ENCODE measurements around the gene ANKRD44.

The ANKRD44 gene

DNA sequence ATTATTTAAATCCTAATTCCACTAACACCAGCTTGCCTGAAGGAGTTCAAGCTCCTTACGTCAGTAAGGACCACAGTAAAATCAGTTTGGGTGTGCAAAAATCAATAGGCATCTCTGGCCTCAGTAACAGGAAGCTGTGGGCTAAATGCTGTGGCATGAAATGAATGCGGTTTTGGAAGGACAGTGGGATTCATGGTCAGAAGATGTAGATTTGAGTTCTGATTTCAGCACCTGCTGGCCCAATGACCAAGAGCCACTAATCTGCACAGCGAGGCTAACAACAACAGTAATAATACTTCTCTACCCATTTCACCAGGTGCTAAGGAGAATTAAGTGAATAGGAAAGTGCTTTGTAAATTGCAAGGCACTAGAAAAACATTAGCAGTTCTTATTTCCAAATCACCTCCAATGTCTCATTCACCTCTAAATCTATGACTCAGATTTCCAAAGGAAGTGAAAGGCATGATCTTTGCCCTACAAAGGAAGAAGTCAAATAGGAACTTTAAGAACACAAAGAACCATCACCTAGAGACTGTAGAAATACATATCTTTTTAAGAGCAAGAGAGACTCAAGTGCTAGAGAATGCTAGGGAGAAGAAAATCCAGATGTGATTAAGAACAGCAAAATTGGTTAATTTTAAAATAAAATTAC, 172.6 kb downstream of the ANKRD44 start:
- DNase-seq = no peak

DNA sequence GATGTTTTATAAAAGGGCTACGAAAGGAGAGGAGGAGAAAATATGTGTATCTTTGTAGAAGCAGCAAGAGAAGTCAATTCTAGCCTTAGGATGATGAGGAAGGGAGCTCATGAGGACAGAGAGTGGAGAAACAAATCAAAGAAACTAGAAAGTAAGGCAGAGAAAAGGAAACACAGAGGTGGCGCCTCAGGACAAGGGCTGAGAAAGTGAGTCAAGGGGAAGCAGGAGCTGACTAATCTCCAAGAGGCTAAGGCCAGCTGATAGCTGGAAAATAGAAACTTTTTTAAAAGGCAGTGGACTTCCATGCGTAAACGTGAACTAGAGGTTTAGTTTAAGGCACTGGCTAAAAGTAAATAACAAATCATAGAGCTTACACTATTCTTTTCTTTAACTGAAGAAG, 173.3 kb downstream of the ANKRD44 start:
- no peak for DNase-seq

DNA sequence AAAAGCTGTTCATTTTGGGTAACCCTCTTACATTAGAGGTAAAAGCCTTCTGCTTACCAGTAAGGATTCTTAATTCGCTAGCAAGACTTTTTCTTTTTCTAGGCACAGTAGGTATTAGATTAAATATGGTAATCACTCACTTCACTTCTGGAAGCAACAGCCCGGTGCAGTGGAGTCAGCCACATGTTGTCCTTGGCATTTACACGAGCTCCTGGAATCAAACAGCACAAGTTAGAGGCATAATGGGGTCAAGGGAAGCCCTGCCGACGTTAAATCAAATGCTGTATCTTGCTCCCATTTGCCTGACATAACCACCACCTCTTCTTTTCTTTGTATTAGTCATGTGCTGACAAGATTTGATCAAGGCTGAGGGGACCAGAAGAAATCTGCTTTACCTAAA, 174.1 kb downstream of the ANKRD44 start:
- no peak for DNase-seq

DNA sequence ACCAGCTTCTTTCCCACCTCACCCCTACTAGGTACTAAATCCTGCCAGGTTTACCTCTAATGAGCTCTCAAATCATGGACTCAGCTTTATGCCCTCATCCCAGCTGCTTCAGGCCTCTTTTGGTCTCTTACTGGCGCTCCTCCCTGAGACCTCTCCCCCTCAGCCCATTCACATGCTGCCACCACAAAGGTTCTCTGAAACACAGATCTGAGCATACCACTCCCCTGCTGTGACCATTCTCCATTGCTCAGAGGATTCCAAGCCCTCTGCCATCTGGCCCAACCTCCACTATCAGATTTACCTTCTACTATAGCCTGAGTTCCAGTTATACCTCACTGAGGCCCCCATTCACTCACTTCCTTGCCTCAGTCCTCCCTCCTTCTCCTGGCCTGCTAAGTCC, 174.8 kb downstream of the ANKRD44 start:
- DNase-seq = no peak

DNA sequence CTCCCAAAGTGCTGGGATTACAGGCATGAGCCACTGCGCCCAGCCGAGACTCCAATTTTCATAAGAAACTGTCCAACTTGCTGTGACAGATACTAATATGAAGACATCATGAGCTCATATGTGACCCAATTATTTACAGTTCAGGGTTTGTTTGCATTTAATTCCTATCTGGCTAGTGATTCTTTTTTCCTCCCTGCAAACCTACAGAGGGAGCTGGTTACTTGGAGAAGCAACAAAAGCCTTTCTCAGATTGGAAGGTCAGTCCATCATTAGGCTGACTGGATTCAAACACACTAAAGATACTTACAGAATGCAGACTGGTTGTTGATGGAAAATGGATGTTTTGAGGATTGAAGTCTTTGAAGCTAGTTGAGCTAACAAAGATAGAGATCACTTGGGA, 176.4 kb downstream of the ANKRD44 start:
- no peak for DNase-seq

DNA sequence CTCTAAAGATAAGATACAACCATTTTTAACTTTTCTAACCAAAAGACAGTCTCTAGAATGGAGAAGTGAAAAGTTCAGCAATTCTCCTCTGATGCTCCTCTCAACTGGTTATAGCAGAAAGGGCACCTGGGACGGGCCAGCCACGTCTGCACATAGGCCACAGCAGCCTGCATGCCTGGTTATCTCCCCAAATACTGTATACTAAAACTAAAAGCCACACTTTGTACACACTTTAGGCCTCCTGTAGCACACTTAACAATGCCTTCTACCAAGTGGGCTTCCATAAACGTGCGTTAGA, 179.1 kb downstream of the ANKRD44 start:
- DNase-seq = no peak

DNA sequence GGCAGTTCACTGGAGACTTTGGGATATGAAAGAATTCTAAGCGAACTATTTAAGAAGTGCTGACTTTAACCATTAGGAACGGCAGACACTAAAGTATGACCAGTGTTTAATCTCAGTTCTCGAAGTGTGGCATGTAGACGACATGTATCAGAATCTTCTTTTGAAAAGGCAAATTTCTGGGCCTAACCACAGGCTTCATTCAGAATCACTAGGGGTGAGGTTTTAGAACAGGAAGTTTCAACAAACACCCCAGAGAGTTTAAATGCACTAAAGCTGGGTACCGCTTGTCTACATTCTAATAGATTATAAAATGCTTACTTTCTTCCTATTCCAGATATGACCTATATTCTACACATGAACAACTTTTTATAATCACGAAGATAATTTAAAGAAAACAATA, 180.3 kb downstream of the ANKRD44 start:
- no peak for DNase-seq

DNA sequence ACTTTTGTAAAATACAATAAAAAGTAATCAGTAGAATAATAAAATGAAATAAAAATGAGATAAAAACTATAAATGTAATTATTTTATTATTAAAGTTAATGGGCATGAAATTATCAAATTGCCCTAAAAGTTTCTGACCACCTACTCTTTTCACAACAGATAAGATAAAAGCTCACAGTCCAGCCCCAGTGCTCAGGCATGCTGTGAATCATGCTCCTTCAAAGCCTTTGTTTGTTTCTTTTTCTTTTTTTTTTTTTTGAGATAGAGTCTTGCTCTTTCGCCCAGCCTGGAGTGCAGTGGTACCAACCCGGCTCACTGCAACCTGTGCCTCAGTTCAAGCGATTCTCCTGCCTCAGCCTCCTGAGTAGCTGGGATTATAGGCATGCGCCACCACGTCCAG, 181.7 kb downstream of the ANKRD44 start:
- DNase-seq = no peak

DNA sequence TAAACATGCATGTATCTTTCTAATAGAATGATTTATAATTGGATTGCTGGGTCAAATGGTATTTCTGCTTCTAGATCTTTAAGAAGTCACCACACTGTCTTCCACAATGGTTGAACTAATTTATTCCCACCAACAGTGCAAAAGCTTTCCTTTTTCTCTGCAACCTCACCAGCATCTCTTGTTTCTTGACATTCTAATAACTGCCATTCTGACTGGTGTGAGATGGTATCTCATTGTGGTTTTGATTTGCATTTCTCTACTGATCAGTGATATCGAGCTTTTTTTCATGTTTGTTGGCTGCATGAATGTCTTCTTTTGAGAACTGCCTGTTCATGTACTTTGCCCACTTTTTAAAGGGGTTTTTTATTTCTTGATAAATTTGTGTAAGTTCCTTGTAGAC, 182.5 kb downstream of the ANKRD44 start:
- no peak for DNase-seq

DNA sequence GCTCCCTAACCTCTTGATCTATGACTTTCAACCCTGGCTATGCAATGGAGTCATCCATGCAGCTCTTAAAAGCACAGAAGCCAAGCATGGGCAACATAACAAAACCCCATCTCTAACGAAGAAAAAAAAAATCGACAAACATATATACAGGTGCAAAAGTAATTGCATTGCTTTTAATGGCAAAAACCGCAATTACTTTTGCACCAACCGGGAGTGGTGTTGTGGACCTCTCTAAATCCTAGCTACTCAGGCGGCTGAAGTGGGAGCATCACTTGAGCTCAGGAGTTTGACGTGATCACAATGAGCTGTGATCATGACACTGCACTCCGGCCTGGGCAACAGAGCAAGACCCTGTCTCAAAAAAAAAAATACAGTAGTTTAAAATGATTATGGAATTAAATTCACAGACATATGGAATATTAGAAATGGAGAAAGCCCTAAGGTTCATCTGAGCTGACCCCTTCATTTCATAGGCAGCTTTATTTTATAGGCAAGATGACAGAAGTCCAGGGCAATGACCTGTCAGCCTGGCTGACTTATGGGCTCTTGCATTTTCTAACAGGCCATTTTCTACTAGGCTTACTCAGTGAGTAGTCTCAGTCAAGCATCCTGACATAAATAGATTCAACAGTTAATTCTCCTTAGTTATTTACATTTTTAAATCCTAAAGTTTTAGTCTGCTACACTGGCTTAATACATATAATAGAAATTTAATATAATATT, 183.8 kb downstream of the ANKRD44 start:
- DNase-seq = no peak

DNA sequence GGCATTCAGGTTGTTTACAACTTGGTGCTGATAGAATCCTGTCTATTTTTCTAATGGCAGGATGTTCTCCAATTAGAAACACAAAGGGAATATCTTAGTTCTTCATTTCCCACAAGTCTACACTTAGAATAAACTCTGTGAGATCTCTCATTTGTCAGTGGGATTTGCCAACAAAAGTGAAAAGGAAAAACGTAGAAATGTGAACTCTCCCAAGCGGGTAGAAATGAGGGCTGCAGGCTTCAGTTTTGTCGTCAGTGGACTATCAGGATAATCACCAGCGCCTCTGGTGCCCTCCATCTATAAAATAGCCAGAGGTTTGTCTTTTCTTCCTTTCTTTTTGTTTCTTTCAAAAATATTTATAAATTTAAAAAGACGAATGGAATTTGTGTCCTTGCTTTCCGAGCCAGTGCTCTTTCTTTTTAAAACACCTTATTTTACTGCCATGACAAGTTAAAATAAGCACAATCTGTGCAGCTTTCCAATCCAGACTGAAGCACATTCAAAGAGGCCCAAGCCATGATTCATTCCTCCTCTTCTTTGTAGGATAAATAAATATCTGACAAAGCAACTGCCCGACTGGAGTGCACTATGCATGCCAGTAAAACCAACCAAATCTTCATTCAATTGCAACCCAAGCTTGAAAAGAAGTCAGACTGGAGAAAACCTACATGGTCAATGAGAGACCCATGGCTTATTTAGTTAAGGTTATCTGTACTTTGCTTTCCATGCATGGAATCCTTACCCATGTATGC, 185.8 kb downstream of the ANKRD44 start:
- no peak for DNase-seq

DNA sequence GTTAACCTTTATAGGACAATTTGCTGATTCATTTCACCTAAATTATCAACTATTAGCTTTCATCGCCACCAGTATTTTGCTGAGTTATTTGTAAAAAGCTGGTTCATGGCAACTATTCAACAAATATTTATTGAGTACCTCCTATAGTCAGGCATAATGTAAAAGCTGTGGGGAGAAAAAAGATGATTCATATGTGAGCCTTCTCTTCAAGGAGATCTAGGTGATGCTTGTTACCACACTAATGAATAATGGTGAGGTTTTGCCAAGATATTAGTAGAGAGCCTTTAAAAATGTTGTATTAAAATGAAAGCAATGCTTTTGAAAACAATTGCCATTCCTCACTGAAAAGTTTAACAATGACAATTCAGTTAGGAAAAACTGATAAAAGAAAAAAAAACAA, 187.8 kb downstream of the ANKRD44 start:
- no peak for DNase-seq

DNA sequence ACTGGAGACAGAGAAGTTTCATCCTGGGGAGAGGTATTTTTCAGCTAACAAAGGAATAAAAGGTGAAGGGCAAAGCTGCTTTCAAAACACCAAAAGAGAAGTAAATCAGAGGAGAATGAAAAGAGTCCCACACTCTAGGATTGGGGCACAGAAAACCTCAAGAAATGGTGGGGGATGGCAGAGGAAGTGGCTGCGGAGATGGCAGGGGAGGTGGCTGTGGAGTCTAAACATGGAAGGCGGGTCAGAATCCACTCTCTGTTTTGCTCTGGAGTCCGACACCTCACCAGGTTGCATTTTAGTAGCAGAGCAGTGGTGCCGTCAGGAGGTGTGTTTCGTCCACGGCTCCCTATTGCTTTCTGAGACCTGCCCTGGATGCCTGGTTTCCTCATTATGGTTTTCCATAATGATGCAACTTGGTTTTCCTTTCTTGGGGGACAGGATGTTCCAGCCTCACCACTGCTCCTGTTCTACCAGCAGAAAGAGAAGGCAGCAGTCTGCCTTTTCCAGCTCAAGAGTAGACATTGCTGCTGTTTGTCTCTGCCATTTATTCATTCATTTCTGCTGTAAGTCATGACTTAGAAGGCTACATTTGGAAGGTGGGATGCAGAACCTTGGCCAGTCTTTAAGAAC, 188.7 kb downstream of the ANKRD44 start:
- DNase-seq = no peak

DNA sequence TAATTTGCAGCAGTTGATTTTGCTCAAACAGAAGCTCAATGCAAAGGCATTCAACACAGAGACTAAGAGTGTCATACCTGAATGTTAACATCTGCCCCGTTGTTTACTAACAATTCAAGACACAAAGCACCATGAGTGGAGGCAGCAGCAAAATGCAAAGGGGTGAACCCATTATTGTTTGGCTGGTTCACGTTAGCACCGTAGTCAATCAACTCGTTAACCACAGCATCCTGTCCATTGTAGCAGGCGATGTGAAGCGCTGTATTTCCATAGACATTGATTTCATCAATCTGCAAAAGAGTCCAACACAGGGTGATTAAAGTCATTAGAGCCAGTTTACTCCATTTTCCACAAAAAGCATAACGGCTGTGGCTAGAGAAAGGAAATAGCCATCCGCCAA, 189.3 kb downstream of the ANKRD44 start:
- DNase-seq = no peak

DNA sequence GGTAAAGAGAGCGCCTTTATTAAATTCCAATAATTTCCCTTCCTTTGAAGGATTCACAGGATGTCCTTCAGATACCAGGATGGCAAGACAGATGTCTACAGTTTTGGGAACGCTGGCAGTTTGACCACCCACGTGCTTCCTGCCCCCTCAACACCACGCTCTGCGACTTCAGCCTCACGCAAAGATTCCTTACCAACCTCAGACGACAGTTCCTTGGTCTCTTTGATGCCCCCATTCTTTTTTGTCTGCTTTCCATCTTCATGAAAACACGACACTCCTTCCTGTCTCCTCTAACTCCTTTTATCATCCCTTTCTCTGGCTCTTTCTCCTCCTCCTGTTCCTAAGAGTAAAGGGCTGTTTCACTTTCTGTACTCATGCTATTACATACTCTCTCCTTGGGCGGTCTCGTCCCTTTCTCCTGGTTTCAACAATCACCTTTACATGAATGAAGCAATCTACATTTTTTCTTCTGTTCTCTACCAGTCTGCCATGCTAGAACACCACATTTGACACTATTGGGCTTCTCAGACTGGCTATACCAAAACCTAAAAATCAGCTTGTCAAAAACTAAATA, 194.2 kb downstream of the ANKRD44 start:
- DNase-seq = no peak

DNA sequence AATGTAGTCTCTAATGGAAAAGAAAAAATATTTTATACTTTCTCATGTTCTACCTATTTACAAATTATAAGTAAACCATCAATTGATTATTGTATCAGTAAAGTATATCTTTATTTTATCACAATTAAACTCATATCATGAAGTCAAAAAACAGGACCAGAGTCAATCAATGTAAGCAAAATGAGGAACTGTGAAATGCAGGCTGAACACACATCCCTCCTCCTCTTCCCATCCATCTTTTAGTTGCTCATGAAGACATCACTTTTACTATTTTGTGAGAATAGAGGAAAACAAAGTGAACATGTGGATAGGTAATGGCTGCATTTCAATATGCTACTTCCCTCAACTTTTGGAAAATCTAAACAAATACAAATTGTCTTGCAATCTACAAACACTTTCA, 195.3 kb downstream of the ANKRD44 start:
- no peak for DNase-seq

DNA sequence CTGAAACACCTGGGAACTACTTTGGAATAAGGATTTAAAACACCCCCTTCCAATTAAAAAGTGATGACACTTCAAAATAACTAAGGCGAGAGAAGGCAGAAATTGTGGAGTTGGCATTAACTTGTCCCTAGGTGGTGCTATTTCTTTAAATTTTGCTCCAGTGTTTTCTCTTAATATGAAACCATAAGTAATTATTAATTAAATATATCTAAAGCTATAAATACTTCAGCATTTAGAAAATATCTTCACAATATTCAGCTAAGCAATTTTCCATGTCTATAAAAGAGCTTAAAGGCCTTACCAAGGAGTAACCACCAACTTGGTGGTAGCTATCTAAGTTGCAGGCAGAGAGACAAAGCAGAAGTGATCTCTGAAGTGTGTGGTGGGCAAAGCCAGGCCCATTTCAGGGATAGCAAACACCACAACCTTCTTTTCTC, 197.3 kb downstream of the ANKRD44 start:
- DNase-seq = no peak

DNA sequence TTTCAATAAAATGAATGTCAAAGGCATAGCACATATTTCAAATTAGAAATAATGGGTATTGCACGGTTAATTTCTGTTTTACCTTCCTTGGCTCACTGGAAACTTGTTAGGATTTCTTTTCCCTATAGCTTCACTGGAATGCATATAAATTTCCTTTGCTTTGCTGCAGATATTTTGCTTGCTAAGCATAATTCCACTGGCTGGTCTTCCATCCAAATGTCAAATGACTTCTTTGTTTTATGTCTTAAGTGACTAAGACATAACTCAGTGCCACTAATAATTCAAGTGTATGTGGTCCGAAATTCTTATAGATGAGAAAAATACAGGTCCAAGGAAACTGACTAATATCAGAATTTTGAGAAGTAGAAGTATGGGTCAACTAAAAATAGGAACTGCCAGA, 201.3 kb downstream of the ANKRD44 start:
- DNase-seq = no peak

DNA sequence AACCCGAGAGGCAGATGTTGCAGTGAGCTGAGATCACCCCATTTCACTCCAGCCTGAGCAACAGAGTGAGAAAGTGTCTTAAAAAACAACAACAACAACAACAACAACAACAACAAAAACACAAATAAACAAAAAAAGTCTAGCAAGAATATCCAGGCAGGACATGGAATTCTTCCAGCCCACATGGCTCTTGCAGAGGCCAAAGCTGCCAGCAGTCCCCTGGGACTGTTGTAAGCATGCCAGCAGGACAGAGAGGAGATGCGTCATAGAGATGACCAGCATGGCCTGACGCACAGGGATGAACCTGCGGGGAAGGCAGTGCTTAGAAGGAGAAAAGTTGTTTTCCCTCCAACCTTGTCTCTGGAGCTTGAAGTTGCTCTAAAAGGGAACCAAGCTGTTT, 201.8 kb downstream of the ANKRD44 start:
- DNase-seq = peak; percentile 53

DNA sequence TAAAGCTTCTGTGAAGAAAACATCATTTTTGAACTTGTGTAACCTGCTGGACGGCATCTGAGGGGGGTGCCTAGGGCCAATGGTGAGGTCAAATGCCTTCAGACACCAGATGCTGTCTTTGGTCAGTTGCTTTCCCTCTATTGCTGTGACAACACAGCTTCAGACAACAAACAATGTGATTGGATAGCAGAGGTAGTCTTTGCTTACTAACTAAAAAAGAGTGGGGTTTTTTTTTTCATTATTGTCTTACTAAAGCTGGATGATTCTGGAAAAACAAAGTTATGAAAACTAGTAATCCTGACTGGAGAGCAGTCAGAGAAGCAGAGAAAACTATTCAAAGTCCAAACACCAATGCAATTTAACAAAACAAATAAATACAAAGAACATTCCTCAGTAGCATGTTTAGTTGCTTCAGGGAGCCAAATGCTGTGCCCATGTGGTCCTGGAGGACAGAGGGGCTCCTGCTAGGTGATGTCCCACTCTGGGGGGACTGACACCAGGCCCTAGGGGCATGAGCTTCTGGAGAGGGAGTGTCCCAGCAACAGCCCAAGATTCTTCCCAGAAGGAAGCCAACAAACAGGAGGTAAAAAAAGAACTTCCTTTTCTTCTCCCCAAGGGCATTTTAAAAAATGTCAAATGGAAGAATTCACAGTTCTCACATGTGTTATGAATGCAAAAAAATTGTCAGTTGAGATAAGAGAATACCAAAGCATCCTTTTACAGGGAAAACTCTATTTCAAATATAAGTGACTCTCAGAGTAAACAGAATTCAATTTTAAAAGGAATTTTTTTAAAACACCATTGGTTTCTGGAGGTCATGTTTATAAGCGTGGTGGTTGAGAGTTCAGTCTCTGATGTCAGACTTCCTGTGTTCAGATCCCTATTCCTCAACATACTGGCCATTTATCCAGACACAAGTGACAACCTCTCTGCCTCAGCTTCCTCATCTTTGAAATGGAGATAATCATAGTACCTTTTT, 203.0 kb downstream of the ANKRD44 start:
- no peak for DNase-seq

DNA sequence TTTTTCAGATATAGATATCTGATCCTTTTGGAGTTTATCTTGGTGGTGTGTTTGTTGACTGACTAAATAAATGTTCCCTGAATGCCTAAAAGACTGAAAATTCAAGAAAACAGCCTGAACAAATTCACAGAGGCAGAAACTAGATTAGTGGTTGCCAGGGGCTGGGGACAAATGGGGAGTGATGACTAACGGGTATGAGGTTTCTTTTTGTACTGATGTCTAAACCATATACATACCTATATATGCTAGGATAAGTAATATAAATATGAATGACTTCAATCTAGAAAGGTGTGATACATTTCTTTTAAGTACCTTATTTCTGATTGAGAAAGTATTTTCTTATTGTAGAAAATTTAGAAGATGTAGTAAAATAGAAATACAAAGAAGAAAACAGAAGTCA, 207.2 kb downstream of the ANKRD44 start:
- no peak for DNase-seq

DNA sequence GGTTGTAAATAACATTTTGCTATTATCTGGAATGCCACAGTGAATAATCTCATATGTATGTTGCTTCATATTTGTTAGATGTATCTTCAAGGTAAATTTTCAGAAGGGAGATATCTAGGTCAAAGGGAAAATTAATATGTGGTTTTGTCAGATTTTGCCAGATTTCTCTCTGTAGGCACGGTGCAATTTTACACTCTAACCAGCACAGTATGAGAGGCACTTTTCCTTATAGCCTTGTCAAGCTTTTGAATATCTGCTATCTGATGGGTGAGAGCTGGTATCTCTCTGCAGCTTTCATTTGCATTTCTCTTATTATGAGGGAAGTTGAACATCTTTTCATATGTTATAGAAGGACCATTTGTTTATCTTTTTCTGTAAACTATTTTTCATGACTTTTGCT, 208.3 kb downstream of the ANKRD44 start:
- no peak for DNase-seq
